Astrocyte (in vitro differentiated cells and primary cell): Measurements from ENCODE around the gene JOSD2.

ENCODE experiments used
- EZH2 ChIP-seq: IDR thresholded peaks from 2 replicates; pipeline ENCODE4 v1.6.1; 2012; ENCODE audit warnings: mild to moderate bottlenecking, low read length, inconsistent platforms; ENCODE audit not compliant: insufficient read depth
- TF ChIP-seq, protein P1 (sequence below): IDR thresholded peaks from 2 replicates; pipeline ENCODE4 v1.5.1; 2011; ENCODE audit warnings: low read depth, mild to moderate bottlenecking, inconsistent platforms, low read length, moderate library complexity; ENCODE audit not compliant: insufficient read depth

DNA sequence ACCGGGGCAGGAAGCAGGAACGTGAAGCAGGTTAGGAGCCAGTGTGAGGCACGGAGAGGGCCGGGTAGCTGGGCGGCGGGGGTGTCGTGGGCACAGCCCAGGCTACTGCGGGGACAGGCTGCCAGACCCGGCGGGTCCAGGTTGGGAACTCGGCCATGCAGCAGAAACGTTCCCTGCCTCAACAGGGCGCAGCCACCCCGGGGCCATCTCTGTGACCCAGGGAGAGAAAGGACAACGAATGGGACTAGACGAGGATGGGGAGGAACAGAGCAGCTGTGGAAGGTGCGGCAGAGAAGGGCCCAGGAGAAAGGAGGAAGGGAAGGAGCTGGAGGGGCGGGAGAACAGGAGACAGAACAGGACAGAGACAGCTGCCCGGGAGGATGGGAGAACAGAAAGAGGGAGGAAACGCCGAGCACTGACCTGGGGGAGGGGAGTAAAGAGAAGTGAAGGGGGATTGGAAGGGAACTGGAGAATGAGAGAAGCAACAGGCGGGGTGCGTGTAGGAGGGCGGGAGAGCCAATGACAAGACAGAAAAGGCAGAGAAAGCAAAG lies 21.5 kb downstream of the JOSD2 start:
- TF ChIP-seq, protein P1, sequence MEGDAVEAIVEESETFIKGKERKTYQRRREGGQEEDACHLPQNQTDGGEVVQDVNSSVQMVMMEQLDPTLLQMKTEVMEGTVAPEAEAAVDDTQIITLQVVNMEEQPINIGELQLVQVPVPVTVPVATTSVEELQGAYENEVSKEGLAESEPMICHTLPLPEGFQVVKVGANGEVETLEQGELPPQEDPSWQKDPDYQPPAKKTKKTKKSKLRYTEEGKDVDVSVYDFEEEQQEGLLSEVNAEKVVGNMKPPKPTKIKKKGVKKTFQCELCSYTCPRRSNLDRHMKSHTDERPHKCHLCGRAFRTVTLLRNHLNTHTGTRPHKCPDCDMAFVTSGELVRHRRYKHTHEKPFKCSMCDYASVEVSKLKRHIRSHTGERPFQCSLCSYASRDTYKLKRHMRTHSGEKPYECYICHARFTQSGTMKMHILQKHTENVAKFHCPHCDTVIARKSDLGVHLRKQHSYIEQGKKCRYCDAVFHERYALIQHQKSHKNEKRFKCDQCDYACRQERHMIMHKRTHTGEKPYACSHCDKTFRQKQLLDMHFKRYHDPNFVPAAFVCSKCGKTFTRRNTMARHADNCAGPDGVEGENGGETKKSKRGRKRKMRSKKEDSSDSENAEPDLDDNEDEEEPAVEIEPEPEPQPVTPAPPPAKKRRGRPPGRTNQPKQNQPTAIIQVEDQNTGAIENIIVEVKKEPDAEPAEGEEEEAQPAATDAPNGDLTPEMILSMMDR = no peak
- TF ChIP-seq EZH2 = no peak
